CD4-positive, alpha-beta T cell treated with Interleukin-15 for 4 hours (primary cell): Measurements from ENCODE around the gene PYCR2.
"Not testable (repeated sequence)": the region's sequence is repeated elsewhere in the genome, so short reads cannot be mapped to it uniquely, and the experiment has no call there.

Experiments
- DNase-seq: peaks from one replicate; pipeline ENCODE4 v3.0.0-alpha.2; 2020; ENCODE audit warnings: low spot score

The PYCR2 gene

GRCh38 chr1:225890346-225891228 is 33.5 kb downstream of the PYCR2 start:
- no peak for DNase-seq

GRCh38 chr1:225889743-225890142 is 34.3 kb downstream of the PYCR2 start:
- no peak for DNase-seq

- DNase-seq = no peak
Measured at GRCh38 chr1:225888898-225889601, 35.0 kb downstream of the PYCR2 start, which contains the start of gene LEFTY1. Gene LEFTY1, minus strand, starts transcription at chr1:225889146. Its CDS starts 80 bp downstream, at chr1:225889066.

- no peak for DNase-seq
Measured at GRCh38 chr1:225888289-225888897, 35.7 kb downstream of the PYCR2 start.

- DNase-seq = not testable (repeated sequence)
Measured at GRCh38 chr1:225887554-225888288, 36.3 kb downstream of the PYCR2 start.

DNA sequence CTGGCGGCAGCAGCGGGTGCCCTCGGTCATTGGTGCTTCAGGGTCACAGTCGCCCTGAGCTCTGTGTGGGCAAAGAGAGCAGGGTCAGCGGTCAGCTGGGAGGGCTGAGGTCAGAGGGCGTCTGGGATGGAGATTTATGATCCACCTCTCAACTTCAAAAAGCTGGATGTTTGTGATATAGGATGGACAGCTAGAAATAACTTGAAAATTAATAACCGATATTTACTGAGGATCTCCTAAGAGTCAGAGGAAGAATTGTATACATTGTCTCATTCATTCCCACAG is 37.1 kb downstream of the PYCR2 start:
- DNase-seq = no peak

DNA sequence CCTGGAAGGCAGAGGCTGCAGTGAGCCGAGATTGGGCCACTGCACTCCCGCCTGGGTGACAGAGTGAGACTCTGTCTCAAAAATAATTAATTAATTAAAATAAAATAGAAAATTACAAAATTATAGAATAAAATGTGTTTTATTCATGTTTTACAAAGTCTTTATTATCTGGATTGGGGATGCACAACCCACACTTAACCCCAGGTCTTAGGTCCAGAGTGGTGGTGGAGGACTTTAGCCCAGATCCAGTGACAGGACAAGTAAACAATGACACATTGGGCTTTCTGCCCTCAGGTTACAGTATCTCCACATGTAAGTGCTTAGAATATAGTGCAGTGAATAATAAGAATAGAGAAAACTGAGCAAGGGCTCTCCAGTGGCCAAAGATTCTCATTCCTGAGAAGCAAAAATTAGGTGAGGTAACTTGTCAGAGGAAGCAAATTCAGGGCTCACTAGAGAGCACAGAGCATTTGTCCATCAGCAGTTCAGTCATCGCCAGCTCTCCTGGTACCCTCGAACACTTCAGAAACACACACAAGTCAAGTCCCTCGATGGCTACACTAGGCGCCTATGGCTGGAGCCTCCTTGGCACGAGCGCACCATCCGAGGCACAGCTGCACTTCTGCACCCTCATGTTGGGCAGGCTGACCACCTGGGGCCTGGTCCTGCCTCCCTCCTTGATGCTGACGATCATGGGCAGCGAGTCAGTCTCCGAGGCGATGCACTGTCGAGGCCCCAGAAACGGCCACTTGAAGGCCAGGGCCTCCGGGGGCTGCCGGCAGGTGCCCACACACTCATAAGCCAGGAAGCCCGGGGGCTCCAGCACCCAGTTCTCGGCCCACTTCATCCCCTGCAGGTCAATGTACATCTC is 37.7 kb downstream of the PYCR2 start:
- no peak for DNase-seq

- no peak for DNase-seq
Measured at GRCh38 chr1:225885336-225885735, 38.7 kb downstream of the PYCR2 start.

DNA sequence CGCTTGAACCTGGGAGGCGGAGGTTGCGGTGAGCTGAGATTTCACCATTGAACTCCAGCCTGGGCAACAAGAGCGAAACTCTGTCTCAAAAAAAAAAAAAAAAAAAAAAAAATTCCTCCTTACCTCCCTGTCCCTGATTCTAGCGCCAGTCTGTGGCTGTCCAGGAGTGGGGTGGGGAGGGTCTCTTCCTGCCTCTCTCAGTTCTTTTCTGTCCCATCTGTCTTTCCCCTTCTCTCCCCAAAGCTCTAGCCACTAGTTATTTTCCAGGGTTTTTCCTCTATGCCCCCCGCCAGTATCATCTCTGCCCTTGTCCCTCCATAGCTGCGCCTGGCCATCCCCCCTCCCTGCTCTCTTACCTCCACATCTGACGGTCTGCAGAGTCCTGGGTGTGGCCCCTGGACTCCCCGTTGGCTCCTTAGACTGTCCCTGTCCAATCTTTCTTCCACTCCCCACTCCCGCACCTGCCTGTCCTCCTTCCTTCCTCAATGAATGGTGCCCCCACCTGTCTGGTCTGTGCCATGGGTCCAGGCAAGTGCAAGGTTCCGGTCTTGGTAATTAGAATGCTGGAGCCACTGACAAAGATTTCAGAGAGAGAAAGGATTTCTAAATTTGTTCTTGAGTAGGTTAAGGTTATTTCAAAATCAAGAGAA is 40.3 kb downstream of the PYCR2 start:
- DNase-seq = no peak

- no peak for DNase-seq
Measured at GRCh38 chr1:225882694-225883615, 41.1 kb downstream of the PYCR2 start.

DNA sequence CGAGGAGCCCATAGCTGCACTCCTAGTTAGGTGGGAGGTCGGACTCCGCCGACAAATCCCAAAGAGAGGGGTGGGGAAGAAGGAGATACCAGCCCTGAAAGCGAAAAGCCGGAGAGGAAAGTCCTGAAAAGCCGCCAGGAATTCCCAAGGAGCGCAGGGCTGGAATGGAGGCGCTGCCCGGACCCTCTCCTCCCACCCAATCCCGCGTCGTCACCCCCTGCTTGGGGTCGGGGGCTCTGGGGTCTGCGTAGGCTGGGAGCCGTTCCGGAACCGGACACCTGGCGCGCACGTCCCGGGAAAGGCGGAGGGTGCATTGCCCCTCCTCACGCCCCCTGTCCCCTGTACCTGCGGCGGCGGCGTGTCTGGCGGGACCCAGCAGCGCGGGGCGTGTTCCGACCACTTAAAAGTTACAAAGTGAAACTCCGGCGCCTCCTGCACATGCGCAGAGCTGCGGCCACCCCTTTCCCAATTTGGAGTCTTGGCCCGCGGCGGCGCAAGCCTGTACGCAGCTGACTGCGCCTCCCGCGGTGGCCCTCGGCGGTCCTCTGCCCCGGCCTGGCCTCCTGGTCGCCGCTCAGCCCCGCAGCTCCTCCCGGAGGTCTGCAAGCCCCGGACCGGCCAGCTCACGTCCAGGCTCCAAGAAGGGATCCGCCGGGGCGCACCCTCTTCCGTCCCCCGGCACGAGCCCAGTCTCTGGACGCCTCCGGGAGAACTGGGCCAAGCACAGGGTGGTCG is 41.9 kb downstream of the PYCR2 start, which contains the start of gene TMEM63A:
Gene TMEM63A (minus strand): TSS at position 422 of the 735 bp plus-strand sequence. CDS start 4,800 bp downstream, outside the sequence.
- peak; percentile 90 for DNase-seq

DNA sequence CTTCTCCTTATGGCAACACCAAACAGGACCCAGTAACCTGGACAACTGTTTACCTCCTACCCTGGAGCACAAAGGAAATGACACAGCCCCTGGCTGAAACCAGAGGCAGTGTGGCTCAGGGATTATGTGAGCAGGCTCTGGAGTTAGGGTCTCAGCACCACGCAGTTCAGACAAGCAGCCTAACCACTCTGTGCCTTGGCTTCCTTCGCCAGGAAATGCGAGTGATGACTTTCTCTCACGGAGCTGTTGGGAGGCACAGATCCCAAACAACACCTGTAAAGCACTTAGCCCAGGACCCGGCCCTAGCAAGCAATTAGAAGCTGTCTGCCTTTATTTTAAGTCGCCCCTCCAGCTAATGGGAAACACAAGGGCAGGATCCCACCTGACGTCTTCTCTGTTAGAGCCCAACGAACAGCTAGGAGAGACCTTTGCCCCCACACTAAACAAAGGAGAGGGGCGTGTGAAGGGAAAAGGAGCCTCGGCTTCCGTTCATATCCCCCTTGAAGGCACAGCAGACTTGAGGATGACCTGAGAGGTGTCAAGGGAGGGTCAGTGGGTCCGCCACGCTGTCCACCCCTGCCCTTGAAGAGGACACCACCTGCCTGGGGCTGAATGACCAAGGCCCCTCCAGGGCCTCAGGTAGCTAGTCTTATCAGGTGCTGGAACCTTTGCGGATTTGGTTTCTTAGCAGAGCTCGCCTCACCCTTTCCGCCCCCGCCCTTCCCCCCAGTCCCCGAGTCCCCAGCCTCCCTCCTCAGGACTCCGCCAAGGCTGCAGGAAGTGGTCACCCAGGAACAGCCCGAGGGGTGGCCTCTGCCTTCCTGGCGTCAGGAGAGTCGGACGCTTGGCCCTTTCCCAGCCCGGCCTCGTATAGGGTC is 42.7 kb downstream of the PYCR2 start:
- DNase-seq = peak; percentile 58

DNA sequence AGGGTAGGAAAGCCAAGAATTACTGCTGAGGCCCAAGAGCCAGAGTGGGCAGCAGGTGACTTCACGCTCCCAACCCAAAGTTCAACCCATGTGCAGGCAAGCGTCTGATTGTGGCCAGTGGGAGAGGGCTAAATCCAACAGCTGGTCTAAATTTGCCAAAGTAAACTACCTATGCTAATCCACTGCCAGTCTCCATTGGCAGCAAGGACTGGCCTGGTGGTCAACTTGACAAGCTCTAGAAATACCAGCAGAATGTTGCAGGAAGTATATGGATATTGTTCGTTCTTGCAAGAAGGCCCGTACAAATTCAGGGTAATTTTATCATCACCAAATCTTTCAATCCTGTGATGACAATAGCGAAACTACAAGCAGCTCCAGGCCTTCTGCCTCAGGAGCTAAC is 43.4 kb downstream of the PYCR2 start:
- no peak for DNase-seq

- no peak for DNase-seq
Measured at GRCh38 chr1:225880222-225880588, 43.8 kb downstream of the PYCR2 start.

- no peak for DNase-seq
Measured at GRCh38 chr1:225879521-225880221, 44.4 kb downstream of the PYCR2 start.

DNA sequence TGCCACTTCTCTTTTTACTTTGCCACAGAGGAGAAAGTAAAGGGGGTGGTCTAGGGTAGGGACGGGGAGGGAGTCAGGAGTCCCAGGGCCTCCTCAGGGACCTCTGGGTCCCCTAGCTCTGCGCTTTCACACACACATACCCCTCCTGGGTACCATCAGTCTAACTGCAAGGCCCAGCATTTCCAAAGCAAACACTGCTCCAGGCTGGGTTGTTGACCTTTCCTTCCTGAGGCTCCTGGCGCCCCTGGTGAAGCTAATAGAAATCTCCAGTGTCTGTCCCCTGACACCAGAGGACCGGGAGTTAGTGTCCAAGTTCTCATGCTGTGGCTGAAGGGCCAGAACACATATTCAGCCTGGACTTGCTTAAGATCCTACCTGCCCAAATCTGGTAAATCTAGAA is 45.8 kb downstream of the PYCR2 start:
- DNase-seq = no peak

DNA sequence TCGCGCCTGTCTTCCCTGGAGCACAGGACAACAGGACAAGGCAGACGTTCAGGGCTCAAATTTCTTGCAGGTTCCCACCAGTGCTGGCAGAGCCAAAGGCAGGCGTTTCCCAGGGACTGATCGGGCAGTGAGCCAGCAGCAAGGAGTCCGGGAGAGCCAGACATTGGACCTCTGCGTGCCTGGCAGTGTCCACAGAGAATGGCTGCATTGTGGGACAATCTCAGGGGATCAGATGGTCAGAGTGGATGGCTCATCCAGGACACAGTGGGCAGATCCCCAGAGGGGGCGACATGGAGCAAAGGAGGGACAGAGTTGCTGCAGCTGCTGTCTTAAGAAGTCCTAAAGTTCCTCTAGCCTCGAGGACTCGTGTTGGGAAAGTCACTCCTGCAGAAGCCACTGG is 46.5 kb downstream of the PYCR2 start:
- DNase-seq = no peak
